Erythroblast (primary cell): ENCODE data around the gene SULF2.

Experiments
- DNase-seq, 2 experiments: peaks; one replicate each; lab custom pipeline; 2025; lab: John Stamatoyannopoulos, UW
- GATA1 ChIP-seq: IDR thresholded peaks from 2 replicates; pipeline ENCODE4 v1.6.1; 2011; ENCODE audit warnings: low read depth, mild to moderate bottlenecking, control low read depth, low read length, moderate library complexity
- POLR2A ChIP-seq: IDR thresholded peaks from 2 replicates; pipeline ENCODE4 v1.6.1; 2011; ENCODE audit warnings: mild to moderate bottlenecking, low read length

The SULF2 gene

GRCh38 chr20:47652301-47652700 lies 133.0 kb downstream of the SULF2 start:
- DNase-seq: no peak
- TF ChIP-seq GATA1 (no peak), POLR2A (no peak)

GRCh38 chr20:47648943-47649342 lies 136.3 kb downstream of the SULF2 start:
- TF ChIP-seq GATA1: no peak
- TF ChIP-seq POLR2A: no peak
- no peak for DNase-seq

GRCh38 chr20:47647994-47648393 lies 137.3 kb downstream of the SULF2 start:
- TF ChIP-seq POLR2A: no peak
- no peak for TF ChIP-seq GATA1

GRCh38 chr20:47645632-47646031 lies 139.6 kb downstream of the SULF2 start:
- TF ChIP-seq GATA1 (no peak), POLR2A (no peak)
- no peak for DNase-seq

More at GRCh38 chr20:47647994-47648393, 137.3 kb downstream of the SULF2 start:
- DNase-seq: no peak

- TF ChIP-seq POLR2A: no peak
- TF ChIP-seq GATA1: no peak
- no peak for DNase-seq
Observed at GRCh38 chr20:47642624-47643023, 142.7 kb downstream of the SULF2 start.

- no peak for DNase-seq
- TF ChIP-seq POLR2A (no peak), GATA1 (no peak)
Observed at GRCh38 chr20:47642118-47642517, 143.2 kb downstream of the SULF2 start.

GRCh38 chr20:47638851-47639250 lies 146.4 kb downstream of the SULF2 start:
- no peak for DNase-seq
- TF ChIP-seq GATA1: no peak
- TF ChIP-seq POLR2A: no peak

GRCh38 chr20:47635256-47635655 lies 150.0 kb downstream of the SULF2 start:
- no peak for DNase-seq

GRCh38 chr20:47631078-47631477 lies 154.2 kb downstream of the SULF2 start:
- TF ChIP-seq GATA1 (no peak), POLR2A (no peak)
- no peak for DNase-seq

More at GRCh38 chr20:47635256-47635655, 150.0 kb downstream of the SULF2 start:
- TF ChIP-seq POLR2A (no peak), GATA1 (no peak)

GRCh38 chr20:47629907-47630306 lies 155.4 kb downstream of the SULF2 start:
- TF ChIP-seq GATA1: no peak
- TF ChIP-seq POLR2A: no peak
- DNase-seq: no peak

GRCh38 chr20:47627540-47627939 lies 157.7 kb downstream of the SULF2 start:
- TF ChIP-seq POLR2A (no peak), GATA1 (no peak)
- DNase-seq: no peak

- TF ChIP-seq GATA1 (no peak), POLR2A (no peak)
- DNase-seq: no peak
Observed at GRCh38 chr20:47623206-47623605, 162.1 kb downstream of the SULF2 start.

GRCh38 chr20:47622118-47622665 lies 163.1 kb downstream of the SULF2 start:
- TF ChIP-seq GATA1 (no peak), POLR2A (no peak)
- no peak for DNase-seq

GRCh38 chr20:47620808-47621805 lies 164.2 kb downstream of the SULF2 start:
- TF ChIP-seq GATA1: no peak
- TF ChIP-seq POLR2A: no peak
- DNase-seq: peak; percentile 64 to 79

GRCh38 chr20:47618479-47618878 lies 166.8 kb downstream of the SULF2 start:
- TF ChIP-seq GATA1 (no peak), POLR2A (no peak)
- no peak for DNase-seq
